Naive B cell (primary cell): ENCODE results near the gene REX1BD. TPM values are rescaled to one million over a fixed set of nuclear protein-coding genes. Genes with fewer than 3 reads are reported as not detected.

Source experiments
- ATAC-seq, 2 donors: fragments of 150-1000 bp; cut with Tn5 transposase; 2 replicates each; pipeline ENCODE4 v1.10.0; 2021; ENCODE audit warnings: low read depth in 2 of 2, mild to moderate bottlenecking in 2 of 2, moderate library complexity in 2 of 2
- DNase-seq: peaks from one replicate; pipeline ENCODE4 v3.0.0; 2022
- H3K27ac Mint-ChIP-seq, 6 donors: one replicate each; pipeline ENCODE4 v1.8.0; 2020 to 2022; ENCODE audit warnings: mild to moderate bottlenecking in 6 of 6, mixed read lengths in 6 of 6, moderate library complexity in 5 of 6, inconsistent platforms in 2 of 6
- H3K27me3 Mint-ChIP-seq, 3 donors: one replicate each; pipeline ENCODE4 v1.8.0; 2021 to 2022; ENCODE audit warnings: mixed read lengths in 3 of 3, mild to moderate bottlenecking in 1 of 3
- H3K36me3 Mint-ChIP-seq, 2 donors: one replicate each; pipeline ENCODE4 v1.8.0; 2020 to 2022; ENCODE audit warnings: mixed read lengths in 2 of 2, inconsistent platforms in 1 of 2, mild to moderate bottlenecking in 1 of 2
- H3K4me1 Mint-ChIP-seq, 3 donors: one replicate each; pipeline ENCODE4 v1.8.0; 2020 to 2022; ENCODE audit warnings: mixed read lengths in 3 of 3, inconsistent platforms in 1 of 3, mild to moderate bottlenecking in 1 of 3, moderate library complexity in 1 of 3
- H3K4me3 Mint-ChIP-seq, 8 donors: one replicate each; pipeline ENCODE4 v1.8.0; 2020 to 2022; ENCODE audit warnings: mild to moderate bottlenecking in 8 of 8, mixed read lengths in 8 of 8, moderate library complexity in 8 of 8, inconsistent platforms in 2 of 8
- H3K9me3 Mint-ChIP-seq, 7 donors: one replicate each; pipeline ENCODE4 v1.8.0; 2020 to 2022; ENCODE audit warnings: mixed read lengths in 7 of 7, mild to moderate bottlenecking in 5 of 7, inconsistent platforms in 2 of 7, moderate library complexity in 1 of 7
- polyA plus RNA-seq, 6 donors: library from polyadenylated mRNA; unstranded; fragments of 300-500 nt; fragmentation: Illumina TruSeq; gene quantifications; one replicate each; pipeline ENCODE4 v1.2.3, GENCODE V29; 2021; ENCODE audit warnings: low read depth in 6 of 6

The REX1BD gene
- polyA plus RNA-seq, 6 donors from 2014 or later: 76.0 to 107 (median 91.9) TPM

GRCh38 chr19:18559685-18560084 is 28.9 kb upstream of the REX1BD start:
- Mint-ChIP-seq H3K36me3 (peaks cover 0 to 2% of the 10 kb centered on the region in 2 donors), H3K9me3 (no peaks in the 10 kb centered on the region), H3K27ac (peak overlapping the region; percentile 33 to 98 (median 96)), H3K27me3 (no peaks in the 10 kb centered on the region), H3K4me1 (peaks cover 12 to 22% (median 21%) of the 10 kb centered on the region in 3 donors), H3K4me3 (peak overlapping the region; percentile 29 to 96 (median 82))
- DNase-seq (no peak), ATAC-seq (no peak)

- peaks cover 12 to 22% (median 21%) of the 10 kb centered on the region in 3 donors for H3K4me1 Mint-ChIP-seq
- ATAC-seq (no peak), DNase-seq (no peak)
- no peak overlapping the region for H3K4me3 Mint-ChIP-seq
- H3K36me3 Mint-ChIP-seq: peaks cover 0 to 5% of the 10 kb centered on the region in 2 donors
- H3K27ac Mint-ChIP-seq: no peak overlapping the region
- no peaks in the 10 kb centered on the region for H3K9me3 Mint-ChIP-seq
- no peaks in the 10 kb centered on the region for H3K27me3 Mint-ChIP-seq
Observed at GRCh38 chr19:18562086-18562485, 26.5 kb upstream of the REX1BD start.

GRCh38 chr19:18566953-18567352 is 21.6 kb upstream of the REX1BD start:
- DNase-seq (no peak), ATAC-seq (no peak)
- Mint-ChIP-seq H3K27me3 (no peaks in the 10 kb centered on the region), H3K36me3 (peaks cover 0 to 5% of the 10 kb centered on the region in 2 donors), H3K4me3 (no peak overlapping the region), H3K27ac (no peak overlapping the region), H3K4me1 (peaks cover 8 to 9% (median 8%) of the 10 kb centered on the region in 3 donors), H3K9me3 (no peaks in the 10 kb centered on the region)

GRCh38 chr19:18568367-18568766 is 20.2 kb upstream of the REX1BD start:
- no peak overlapping the region for H3K27ac Mint-ChIP-seq
- H3K36me3 Mint-ChIP-seq: peaks cover 0 to 5% of the 10 kb centered on the region in 2 donors
- peaks cover 21 to 22% (median 21%) of the 10 kb centered on the region in 3 donors for H3K4me1 Mint-ChIP-seq

GRCh38 chr19:18571564-18572344 is 16.8 kb upstream of the REX1BD start, which contains the start of gene UBA52:
TSS of gene UBA52 (plus strand) at chr19:18571857. CDS start at chr19:18573301, 1,444 bp downstream.
- no peaks in the 10 kb centered on the region for H3K27me3 Mint-ChIP-seq
- peak within 1 kb of the TSS; percentile 96 to 100 (median 98) for H3K27ac Mint-ChIP-seq
- H3K4me3 Mint-ChIP-seq: peak within 1 kb of the TSS; percentile 91 to 98 (median 96)
- ATAC-seq: peak; percentile 91 to 92
- H3K36me3 Mint-ChIP-seq: peaks cover 0 to 10% of the 10 kb centered on the region in 2 donors
- H3K4me1 Mint-ChIP-seq: peaks cover 21 to 36% (median 29%) of the 10 kb centered on the region in 3 donors
- no peaks in the 10 kb centered on the region for H3K9me3 Mint-ChIP-seq
- DNase-seq: peak; percentile 100

More at GRCh38 chr19:18568367-18568766, 20.2 kb upstream of the REX1BD start:
- H3K9me3 Mint-ChIP-seq: no peaks in the 10 kb centered on the region
- ATAC-seq: no peak
- no peak for DNase-seq
- no peaks in the 10 kb centered on the region for H3K27me3 Mint-ChIP-seq
- no peak overlapping the region for H3K4me3 Mint-ChIP-seq

- H3K4me3 Mint-ChIP-seq: peak overlapping the region in 4 of 8 donors; percentile 12 to 71 (median 38)
- no peak for DNase-seq
- ATAC-seq: no peak
- no peaks in the 10 kb centered on the region for H3K9me3 Mint-ChIP-seq
- H3K27ac Mint-ChIP-seq: peak overlapping the region in 2 of 6 donors; percentile 15 to 76
- H3K36me3 Mint-ChIP-seq: peaks cover 0 to 10% of the 10 kb centered on the region in 2 donors
- H3K4me1 Mint-ChIP-seq: peaks cover 21 to 36% (median 27%) of the 10 kb centered on the region in 3 donors
- H3K27me3 Mint-ChIP-seq: no peaks in the 10 kb centered on the region
Observed at GRCh38 chr19:18574691-18575291, 13.8 kb upstream of the REX1BD start.

- ATAC-seq (no peak), DNase-seq (no peak)
- H3K9me3 Mint-ChIP-seq: no peaks in the 10 kb centered on the region
- peaks cover 0 to 10% of the 10 kb centered on the region in 2 donors for H3K36me3 Mint-ChIP-seq
- peaks cover 18 to 33% (median 25%) of the 10 kb centered on the region in 3 donors for H3K4me1 Mint-ChIP-seq
- no peak overlapping the region for H3K27ac Mint-ChIP-seq
- no peaks in the 10 kb centered on the region for H3K27me3 Mint-ChIP-seq
- H3K4me3 Mint-ChIP-seq: peak overlapping the region in 1 of 8 donors; percentile 45
Observed at GRCh38 chr19:18576383-18576782, 12.2 kb upstream of the REX1BD start.

- H3K36me3 Mint-ChIP-seq: peaks cover 0 to 10% of the 10 kb centered on the region in 2 donors
- no peak for DNase-seq
- H3K4me3 Mint-ChIP-seq: peak overlapping the region in 3 of 8 donors; percentile 6 to 45 (median 15)
- H3K4me1 Mint-ChIP-seq: peaks cover 9 to 24% (median 18%) of the 10 kb centered on the region in 3 donors
- H3K27me3 Mint-ChIP-seq: no peaks in the 10 kb centered on the region
- ATAC-seq: no peak
- H3K9me3 Mint-ChIP-seq: no peaks in the 10 kb centered on the region
- H3K27ac Mint-ChIP-seq: peak overlapping the region in 2 of 6 donors; percentile 54 to 75
Observed at GRCh38 chr19:18577365-18577914, 11.2 kb upstream of the REX1BD start.

GRCh38 chr19:18580311-18580710 is 8.3 kb upstream of the REX1BD start:
- ATAC-seq (no peak), DNase-seq (no peak)
- H3K4me1 Mint-ChIP-seq: peaks cover 2 to 6% (median 3%) of the 10 kb centered on the region in 3 donors

GRCh38 chr19:18586306-18586705 is 2.3 kb upstream of the REX1BD start:
- no peaks in the 10 kb centered on the region for H3K9me3 Mint-ChIP-seq
- DNase-seq: no peak

More at GRCh38 chr19:18580311-18580710, 8.3 kb upstream of the REX1BD start:
- Mint-ChIP-seq H3K27me3 (no peaks in the 10 kb centered on the region), H3K4me3 (no peak overlapping the region), H3K9me3 (no peaks in the 10 kb centered on the region), H3K27ac (no peak overlapping the region), H3K36me3 (no peaks in the 10 kb centered on the region)

GRCh38 chr19:18587561-18587960 is 1.0 kb upstream of the REX1BD start:
- ATAC-seq (no peak), DNase-seq (no peak)
- peaks cover 29 to 49% (median 46%) of the 10 kb centered on the region in 3 donors for H3K4me1 Mint-ChIP-seq
- peak overlapping the region in 6 of 8 donors; percentile 13 to 94 (median 86) for H3K4me3 Mint-ChIP-seq
- peak overlapping the region in 3 of 6 donors; percentile 83 to 96 (median 86) for H3K27ac Mint-ChIP-seq
- no peaks in the 10 kb centered on the region for H3K27me3 Mint-ChIP-seq
- H3K36me3 Mint-ChIP-seq: no peaks in the 10 kb centered on the region
- no peaks in the 10 kb centered on the region for H3K9me3 Mint-ChIP-seq

More at GRCh38 chr19:18586306-18586705, 2.3 kb upstream of the REX1BD start:
- Mint-ChIP-seq H3K27ac (peak overlapping the region in 1 of 6 donors; percentile 71), H3K27me3 (no peaks in the 10 kb centered on the region), H3K4me1 (peaks cover 29 to 47% (median 46%) of the 10 kb centered on the region in 3 donors), H3K4me3 (peak overlapping the region in 5 of 8 donors; percentile 13 to 83 (median 34)), H3K36me3 (no peaks in the 10 kb centered on the region)
- no peak for ATAC-seq

GRCh38 chr19:18587962-18588610 is 512 bp upstream of the REX1BD start:
- no peak for DNase-seq
- Mint-ChIP-seq H3K4me1 (peaks cover 29 to 49% (median 46%) of the 10 kb centered on the region in 3 donors), H3K9me3 (no peaks in the 10 kb centered on the region), H3K36me3 (no peaks in the 10 kb centered on the region), H3K27me3 (no peaks in the 10 kb centered on the region), H3K27ac (peak overlapping the region; percentile 22 to 97 (median 88)), H3K4me3 (peak overlapping the region; percentile 83 to 95 (median 90))
- ATAC-seq: no peak
